ENCODE results near the gene WNK2.

Gene WNK2

GRCh38 chr9:93288341-93288740 is 104.4 kb downstream of the WNK2 start:
- DNase-seq (ENCODE audit: insufficient read length, low spot score) (no peak), FAIRE-seq (no peak)
- TF ChIP-seq CTCF (IDR thresholded peaks at IDR 0.05; ENCODE audit: insufficient read depth, missing control alignments): no peak

GRCh38 chr9:93288891-93289883 is 105.2 kb downstream of the WNK2 start:
- FAIRE-seq: no peak
- DNase-seq (ENCODE audit: insufficient read length, low spot score): no peak
- TF ChIP-seq CTCF (IDR thresholded peaks at IDR 0.05; ENCODE audit: insufficient read depth, missing control alignments): no peak

- DNase-seq (ENCODE audit: insufficient read length, low spot score) (no peak), FAIRE-seq (no peak)
- TF ChIP-seq CTCF (IDR thresholded peaks at IDR 0.05; ENCODE audit: insufficient read depth, missing control alignments): no peak
These were observed 106.8 kb downstream of the WNK2 start for GRCh38 chr9:93290495-93291434.

GRCh38 chr9:93291536-93292287 is 107.8 kb downstream of the WNK2 start:
- no peak for TF ChIP-seq CTCF (IDR thresholded peaks at IDR 0.05; ENCODE audit: insufficient read depth, missing control alignments)
- DNase-seq (ENCODE audit: insufficient read length, low spot score) (no peak), FAIRE-seq (no peak)

GRCh38 chr9:93292288-93292615 is 108.3 kb downstream of the WNK2 start:
- no peak for FAIRE-seq
- no peak for DNase-seq (ENCODE audit: insufficient read length, low spot score)
- no peak for TF ChIP-seq CTCF (IDR thresholded peaks at IDR 0.05; ENCODE audit: insufficient read depth, missing control alignments)

GRCh38 chr9:93292664-93293328 is 108.9 kb downstream of the WNK2 start:
- no peak for TF ChIP-seq CTCF (IDR thresholded peaks at IDR 0.05; ENCODE audit: insufficient read depth, missing control alignments)
- DNase-seq (ENCODE audit: insufficient read length, low spot score) (no peak), FAIRE-seq (no peak)
